Measurements from ENCODE around the gene ST6GAL1. TPM values are rescaled to one million over a fixed set of nuclear protein-coding genes. Genes with fewer than 3 reads are reported as not detected.

The ST6GAL1 gene
- total RNA-seq, 1 experiment from 2014 or later: 15.6 TPM

DNA sequence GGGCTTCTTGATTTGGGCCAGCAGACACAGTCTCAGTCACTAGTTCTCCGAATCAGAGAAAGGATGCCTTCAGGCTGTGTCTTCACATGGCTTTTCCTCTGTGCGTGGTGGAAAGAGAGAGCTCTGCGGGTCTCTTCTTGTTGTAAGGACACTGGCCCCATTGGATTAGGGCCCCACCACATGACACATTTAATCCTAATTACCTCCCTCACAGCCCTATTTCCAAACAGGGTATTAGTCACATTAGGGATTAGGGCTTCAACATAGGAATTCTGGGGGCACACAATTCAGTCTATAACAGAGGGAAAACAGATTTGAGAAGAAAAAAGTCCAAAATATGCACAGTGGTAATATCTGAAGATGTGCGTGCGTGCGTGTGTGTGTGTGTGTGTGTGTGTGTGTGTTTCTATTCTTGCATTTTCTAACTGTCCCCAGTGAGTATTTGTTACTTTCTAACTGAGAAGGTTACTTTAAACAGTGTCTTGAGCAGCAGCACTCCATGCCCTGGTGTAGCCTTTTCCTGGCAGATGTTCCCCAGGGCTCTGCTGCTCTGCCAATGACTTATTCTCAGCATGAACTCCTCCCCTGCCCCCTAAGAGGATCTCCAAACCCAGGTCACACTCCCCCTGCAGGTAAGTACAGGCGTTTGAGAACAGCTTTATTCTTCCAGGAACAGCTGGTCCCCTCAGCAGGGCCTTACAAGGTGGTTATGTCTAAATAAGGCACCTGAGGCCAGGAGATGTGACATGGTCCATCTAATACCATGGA is 136.1 kb downstream of the ST6GAL1 start:
- Histone ChIP-seq H3K27ac (ENCODE audit: low read depth, low read length) (no peak overlapping the region), H3K9ac (ENCODE audit: low read length) (no peak overlapping the region), H3K4me3 (replicated peaks in 1 of 2; ENCODE audit: low read depth in 1 of 2, low read length in 2 of 2) (no peak overlapping the region), H3K4me2 (ENCODE audit: low read length) (no peak overlapping the region), H3K9me3 (ENCODE audit: control insufficient read depth in 1 of 2, insufficient read depth in 1 of 2, low read depth in 1 of 2, low read length in 2 of 2) (no peaks in the 10 kb centered on the region), H3K27me3 (ENCODE audit: insufficient read depth, low read length) (no peaks in the 10 kb centered on the region), H3K9me2 (ENCODE audit: insufficient read depth) (no peaks in the 10 kb centered on the region), H3K79me2 (ENCODE audit: insufficient read depth, low read length) (no peaks in the 10 kb centered on the region), H3K36me3 (ENCODE audit: control insufficient read depth in 1 of 2, insufficient read depth in 2 of 2, low read length in 2 of 2) (no peaks in the 10 kb centered on the region), H4K20me1 (ENCODE audit: insufficient read depth) (no peaks in the 10 kb centered on the region), H2AFZ (ENCODE audit: low read depth, low read length, poor library complexity, severe bottlenecking) (no peak overlapping the region), H3K4me1 (ENCODE audit: control insufficient read depth in 1 of 2, insufficient read depth in 2 of 2, low read length in 2 of 2) (peaks cover 0 to 9% of the 10 kb centered on the region in 2 experiments; a peak in 1 of 4 replicates)
- ATAC-seq (peak; percentile 94), DNase-seq (ENCODE audit: low read depth, low spot score) (peak; percentile 47)
- intact Hi-C loops (cut with micrococcal nuclease): loop anchor here (5.0 kb wide), 1 partner anchor 219 kb away; no protein-coding TSS in a partner anchor
- BruUV-seq (replicated peaks): no TSS peak
- TF ChIP-seq RAD21 (IDR thresholded peaks at IDR 0.05; ENCODE audit: low read depth): peak; percentile 52
- no peak for TF ChIP-seq ELF1 (IDR thresholded peaks at IDR 0.05; ENCODE audit: borderline replicate concordance, low read depth)
- TF ChIP-seq SP1 (IDR thresholded peaks at IDR 0.05; ENCODE audit: low read depth): no peak
- no peak for TF ChIP-seq POLR2A (IDR thresholded peaks at IDR 0.05; ENCODE audit: borderline replicate concordance, extremely low read depth, insufficient read depth, insufficient read length)
- TF ChIP-seq, protein P1, sequence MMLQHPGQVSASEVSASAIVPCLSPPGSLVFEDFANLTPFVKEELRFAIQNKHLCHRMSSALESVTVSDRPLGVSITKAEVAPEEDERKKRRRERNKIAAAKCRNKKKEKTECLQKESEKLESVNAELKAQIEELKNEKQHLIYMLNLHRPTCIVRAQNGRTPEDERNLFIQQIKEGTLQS (IDR thresholded peaks at IDR 0.05): no peak
- TF ChIP-seq EGR1 (IDR thresholded peaks at IDR 0.05; ENCODE audit: low read depth): no peak
- TF ChIP-seq, protein P2, sequence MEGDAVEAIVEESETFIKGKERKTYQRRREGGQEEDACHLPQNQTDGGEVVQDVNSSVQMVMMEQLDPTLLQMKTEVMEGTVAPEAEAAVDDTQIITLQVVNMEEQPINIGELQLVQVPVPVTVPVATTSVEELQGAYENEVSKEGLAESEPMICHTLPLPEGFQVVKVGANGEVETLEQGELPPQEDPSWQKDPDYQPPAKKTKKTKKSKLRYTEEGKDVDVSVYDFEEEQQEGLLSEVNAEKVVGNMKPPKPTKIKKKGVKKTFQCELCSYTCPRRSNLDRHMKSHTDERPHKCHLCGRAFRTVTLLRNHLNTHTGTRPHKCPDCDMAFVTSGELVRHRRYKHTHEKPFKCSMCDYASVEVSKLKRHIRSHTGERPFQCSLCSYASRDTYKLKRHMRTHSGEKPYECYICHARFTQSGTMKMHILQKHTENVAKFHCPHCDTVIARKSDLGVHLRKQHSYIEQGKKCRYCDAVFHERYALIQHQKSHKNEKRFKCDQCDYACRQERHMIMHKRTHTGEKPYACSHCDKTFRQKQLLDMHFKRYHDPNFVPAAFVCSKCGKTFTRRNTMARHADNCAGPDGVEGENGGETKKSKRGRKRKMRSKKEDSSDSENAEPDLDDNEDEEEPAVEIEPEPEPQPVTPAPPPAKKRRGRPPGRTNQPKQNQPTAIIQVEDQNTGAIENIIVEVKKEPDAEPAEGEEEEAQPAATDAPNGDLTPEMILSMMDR (IDR thresholded peaks at IDR 0.05 in 2 of 3, conservative IDR thresholded peaks at IDR 0.05 in 1 of 3; ENCODE audit: borderline replicate concordance in 1 of 3, insufficient read depth in 1 of 3, low read depth in 2 of 3, low read length in 2 of 3): peak; percentile 28 to 69 (median 54); a peak in 5 of 6 replicates
- POLR2A ChIA-PET: no interaction called here
- CTCF ChIA-PET: interaction anchor here (0.9 to 1.0 kb wide), 2 partner anchors 47 to 217 kb away, joined by 4 to 8 read pairs; no protein-coding TSS in a partner anchor
- RAD21 ChIA-PET (ENCODE audit: low non-redundant PET in 1 of 2, low total read pairs in 2 of 2, uncharacterized antibody in 2 of 2, unreplicated experiment in 2 of 2): no interaction called here

All from HCT116 (cell line).